ENCODE data around the gene FHAD1. TPM values are rescaled to one million over a fixed set of nuclear protein-coding genes. Genes with fewer than 3 reads are reported as not detected.

FHAD1 gene
- total and polyA plus RNA-seq, 10 of the 15 experiments (the other 5 are each of a cell fraction or from before 2014, with no cell fraction given): 0.09 to 1.0 (median 0.32) TPM; not detected in 2

GRCh38 chr1:15390667-15391066 lies 143.6 kb downstream of the FHAD1 start:
- H3K4me1 ChIP-seq (ENCODE audit: control insufficient read depth, insufficient read depth, low read length): peaks cover 10% of the 10 kb centered on the region
- FAIRE-seq: no peak
- no peaks in the 10 kb centered on the region for H3K36me3 ChIP-seq (ENCODE audit: control insufficient read depth in 2 of 2, insufficient read depth in 2 of 2, low read length in 1 of 2)
- intact Hi-C loops (cut with micrococcal nuclease; ENCODE audit: unreplicated experiment): no loop called here
- H2AFZ ChIP-seq (ENCODE audit: control insufficient read depth, low read depth, low read length): no peak overlapping the region
- 10% methylated on average over 8 of the region's 8 CpGs for WGBS (ENCODE audit: insufficient coverage, insufficient replicate concordance, low lambda C conversion rate, missing lambda C conversion rate)
- TF ChIP-seq, protein P1, sequence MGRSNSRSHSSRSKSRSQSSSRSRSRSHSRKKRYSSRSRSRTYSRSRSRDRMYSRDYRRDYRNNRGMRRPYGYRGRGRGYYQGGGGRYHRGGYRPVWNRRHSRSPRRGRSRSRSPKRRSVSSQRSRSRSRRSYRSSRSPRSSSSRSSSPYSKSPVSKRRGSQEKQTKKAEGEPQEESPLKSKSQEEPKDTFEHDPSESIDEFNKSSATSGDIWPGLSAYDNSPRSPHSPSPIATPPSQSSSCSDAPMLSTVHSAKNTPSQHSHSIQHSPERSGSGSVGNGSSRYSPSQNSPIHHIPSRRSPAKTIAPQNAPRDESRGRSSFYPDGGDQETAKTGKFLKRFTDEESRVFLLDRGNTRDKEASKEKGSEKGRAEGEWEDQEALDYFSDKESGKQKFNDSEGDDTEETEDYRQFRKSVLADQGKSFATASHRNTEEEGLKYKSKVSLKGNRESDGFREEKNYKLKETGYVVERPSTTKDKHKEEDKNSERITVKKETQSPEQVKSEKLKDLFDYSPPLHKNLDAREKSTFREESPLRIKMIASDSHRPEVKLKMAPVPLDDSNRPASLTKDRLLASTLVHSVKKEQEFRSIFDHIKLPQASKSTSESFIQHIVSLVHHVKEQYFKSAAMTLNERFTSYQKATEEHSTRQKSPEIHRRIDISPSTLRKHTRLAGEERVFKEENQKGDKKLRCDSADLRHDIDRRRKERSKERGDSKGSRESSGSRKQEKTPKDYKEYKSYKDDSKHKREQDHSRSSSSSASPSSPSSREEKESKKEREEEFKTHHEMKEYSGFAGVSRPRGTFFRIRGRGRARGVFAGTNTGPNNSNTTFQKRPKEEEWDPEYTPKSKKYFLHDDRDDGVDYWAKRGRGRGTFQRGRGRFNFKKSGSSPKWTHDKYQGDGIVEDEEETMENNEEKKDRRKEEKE (IDR thresholded peaks at IDR 0.05): no peak
- 0 out of 2 replicates have a peak, but pooled peaks have one; percentile 8 for TF ChIP-seq RAD21 (IDR thresholded peaks at IDR 0.05; ENCODE audit: insufficient read depth, low read depth, low read length)
- TF ChIP-seq, protein P2, sequence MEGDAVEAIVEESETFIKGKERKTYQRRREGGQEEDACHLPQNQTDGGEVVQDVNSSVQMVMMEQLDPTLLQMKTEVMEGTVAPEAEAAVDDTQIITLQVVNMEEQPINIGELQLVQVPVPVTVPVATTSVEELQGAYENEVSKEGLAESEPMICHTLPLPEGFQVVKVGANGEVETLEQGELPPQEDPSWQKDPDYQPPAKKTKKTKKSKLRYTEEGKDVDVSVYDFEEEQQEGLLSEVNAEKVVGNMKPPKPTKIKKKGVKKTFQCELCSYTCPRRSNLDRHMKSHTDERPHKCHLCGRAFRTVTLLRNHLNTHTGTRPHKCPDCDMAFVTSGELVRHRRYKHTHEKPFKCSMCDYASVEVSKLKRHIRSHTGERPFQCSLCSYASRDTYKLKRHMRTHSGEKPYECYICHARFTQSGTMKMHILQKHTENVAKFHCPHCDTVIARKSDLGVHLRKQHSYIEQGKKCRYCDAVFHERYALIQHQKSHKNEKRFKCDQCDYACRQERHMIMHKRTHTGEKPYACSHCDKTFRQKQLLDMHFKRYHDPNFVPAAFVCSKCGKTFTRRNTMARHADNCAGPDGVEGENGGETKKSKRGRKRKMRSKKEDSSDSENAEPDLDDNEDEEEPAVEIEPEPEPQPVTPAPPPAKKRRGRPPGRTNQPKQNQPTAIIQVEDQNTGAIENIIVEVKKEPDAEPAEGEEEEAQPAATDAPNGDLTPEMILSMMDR (IDR thresholded peaks at IDR 0.05 in 2 of 3, conservative IDR thresholded peaks at IDR 0.05 in 1 of 3; ENCODE audit: control insufficient read depth in 2 of 3, extremely low read depth in 1 of 3, insufficient read depth in 1 of 3, low read depth in 3 of 3, low read length in 3 of 3): 0 out of 6 replicates have a peak, but pooled peaks of 2 of the 3 experiments have one; percentile 3 to 5
- no peak overlapping the region for H3K4me3 ChIP-seq
- SMC1A ChIA-PET (ENCODE audit: uncharacterized antibody, unreplicated experiment): no interaction called here
- in situ Hi-C loops (cut with MboI): no loop called here
- H3K9ac ChIP-seq (ENCODE audit: control insufficient read depth, insufficient read depth, low read length): no peak overlapping the region
- no peak overlapping the region for H3K27ac ChIP-seq (ENCODE audit: control insufficient read depth, insufficient read depth)
- ATAC-seq: no peak
- no peak for DNase-seq (ENCODE audit: low read depth, low spot score)
- H3K79me2 ChIP-seq (ENCODE audit: control insufficient read depth, insufficient read depth, low read length): no peaks in the 10 kb centered on the region
- CTCF ChIA-PET: interaction anchor here (1.9 kb wide), 1 partner anchor 40 kb away, joined by 5 read pairs; no protein-coding TSS in a partner anchor
- BruUV-seq (replicated peaks): no TSS peak
- H3K9me3 ChIP-seq (replicated peaks; ENCODE audit: control insufficient read depth, insufficient read depth, low read length): no peaks in the 10 kb centered on the region
- H3K27me3 ChIP-seq (replicated peaks in 1 of 2; ENCODE audit: control insufficient read depth in 2 of 2, insufficient read depth in 2 of 2, low read length in 1 of 2): no peaks in the 10 kb centered on the region
- RAD21 ChIA-PET (ENCODE audit: unreplicated experiment): no interaction called here
- H3K4me2 ChIP-seq (ENCODE audit: control insufficient read depth, insufficient read depth): no peak overlapping the region
- POLR2A ChIA-PET: no interaction called here
- H4K20me1 ChIP-seq (ENCODE audit: control insufficient read depth, insufficient read depth): no peaks in the 10 kb centered on the region
